Neural crest cell (in vitro differentiated cells): ENCODE measurements around the gene ZNF18. TPM values are rescaled to one million over a fixed set of nuclear protein-coding genes. Genes with fewer than 3 reads are reported as not detected.

Experiments used
- DNase-seq: peaks from one replicate; pipeline ENCODE4 v3.0.0; 2021; ENCODE audit warnings: low read depth, mixed read lengths, low spot score
- H3K27ac Mint-ChIP-seq: one replicate; pipeline ENCODE4 v1.8.0; 2021; ENCODE audit warnings: mild to moderate bottlenecking, mixed read lengths; ENCODE audit not compliant: unreplicated experiment
- H3K27me3 Mint-ChIP-seq: 2 replicates; pipeline ENCODE4 v1.8.0; 2021; ENCODE audit warnings: low read depth, mild to moderate bottlenecking, mixed read lengths
- H3K36me3 Mint-ChIP-seq: 2 replicates; pipeline ENCODE4 v1.8.0; 2021; ENCODE audit warnings: low read depth, mild to moderate bottlenecking, mixed read lengths
- H3K4me1 Mint-ChIP-seq: 2 replicates; pipeline ENCODE4 v1.8.0; 2021; ENCODE audit warnings: mixed read lengths
- H3K4me3 Mint-ChIP-seq: one replicate; pipeline ENCODE4 v1.8.0; 2021; ENCODE audit warnings: mild to moderate bottlenecking, mixed read lengths
- H3K9me3 Mint-ChIP-seq: 2 replicates; pipeline ENCODE4 v1.8.0; 2021; ENCODE audit warnings: mixed read lengths
- total RNA-seq: library from RNA; stranded (reverse); gene quantifications from 2 replicates; pipeline ENCODE4 v1.2.1, GENCODE V29; 2021
- TF ChIP-seq, protein P1 (sequence below): fragments of 200-600 bp; sonication (generic); conservative IDR thresholded peaks from 2 replicates; pipeline ENCODE4 v1.5.0; 2021; ENCODE audit warnings: antibody characterized with exemption, mild to moderate bottlenecking

The ZNF18 gene
- total RNA-seq, 1 donor from 2014 or later = 7.5 TPM

DNA sequence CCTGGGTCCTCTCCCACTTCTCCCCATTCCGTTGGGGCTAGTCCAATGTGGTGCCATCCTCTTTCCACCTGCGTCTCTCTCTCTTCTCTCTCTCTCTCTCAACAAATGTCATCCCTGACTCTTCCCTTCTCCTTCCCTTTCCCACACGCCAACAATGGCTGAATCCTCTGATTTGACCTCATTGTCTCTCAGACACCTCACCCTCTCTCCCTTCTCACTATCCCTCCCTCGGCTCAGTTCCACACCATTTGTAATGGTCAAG lies 628 bp upstream of the ZNF18 start:
- TF ChIP-seq, protein P1, sequence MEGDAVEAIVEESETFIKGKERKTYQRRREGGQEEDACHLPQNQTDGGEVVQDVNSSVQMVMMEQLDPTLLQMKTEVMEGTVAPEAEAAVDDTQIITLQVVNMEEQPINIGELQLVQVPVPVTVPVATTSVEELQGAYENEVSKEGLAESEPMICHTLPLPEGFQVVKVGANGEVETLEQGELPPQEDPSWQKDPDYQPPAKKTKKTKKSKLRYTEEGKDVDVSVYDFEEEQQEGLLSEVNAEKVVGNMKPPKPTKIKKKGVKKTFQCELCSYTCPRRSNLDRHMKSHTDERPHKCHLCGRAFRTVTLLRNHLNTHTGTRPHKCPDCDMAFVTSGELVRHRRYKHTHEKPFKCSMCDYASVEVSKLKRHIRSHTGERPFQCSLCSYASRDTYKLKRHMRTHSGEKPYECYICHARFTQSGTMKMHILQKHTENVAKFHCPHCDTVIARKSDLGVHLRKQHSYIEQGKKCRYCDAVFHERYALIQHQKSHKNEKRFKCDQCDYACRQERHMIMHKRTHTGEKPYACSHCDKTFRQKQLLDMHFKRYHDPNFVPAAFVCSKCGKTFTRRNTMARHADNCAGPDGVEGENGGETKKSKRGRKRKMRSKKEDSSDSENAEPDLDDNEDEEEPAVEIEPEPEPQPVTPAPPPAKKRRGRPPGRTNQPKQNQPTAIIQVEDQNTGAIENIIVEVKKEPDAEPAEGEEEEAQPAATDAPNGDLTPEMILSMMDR = no peak
- H3K27me3 Mint-ChIP-seq = no peaks in the 10 kb centered on the region
- no peak for DNase-seq
- H3K4me3 Mint-ChIP-seq = peak overlapping the region; percentile 90
- H3K36me3 Mint-ChIP-seq = peaks cover 2% of the 10 kb centered on the region
- peaks cover 5% of the 10 kb centered on the region for H3K4me1 Mint-ChIP-seq
- H3K9me3 Mint-ChIP-seq = no peaks in the 10 kb centered on the region
- peak overlapping the region; percentile 98 for H3K27ac Mint-ChIP-seq

GRCh38 chr17:11996722-11997146 lies 541 bp downstream of the ZNF18 start:
- Mint-ChIP-seq H3K4me3 (peak overlapping the region; percentile 94), H3K36me3 (peaks cover 6% of the 10 kb centered on the region), H3K27me3 (no peaks in the 10 kb centered on the region), H3K27ac (peak overlapping the region; percentile 85), H3K9me3 (no peaks in the 10 kb centered on the region), H3K4me1 (peaks cover 5% of the 10 kb centered on the region)
- TF ChIP-seq, protein P1 = peak; percentile 41
- no peak for DNase-seq

DNA sequence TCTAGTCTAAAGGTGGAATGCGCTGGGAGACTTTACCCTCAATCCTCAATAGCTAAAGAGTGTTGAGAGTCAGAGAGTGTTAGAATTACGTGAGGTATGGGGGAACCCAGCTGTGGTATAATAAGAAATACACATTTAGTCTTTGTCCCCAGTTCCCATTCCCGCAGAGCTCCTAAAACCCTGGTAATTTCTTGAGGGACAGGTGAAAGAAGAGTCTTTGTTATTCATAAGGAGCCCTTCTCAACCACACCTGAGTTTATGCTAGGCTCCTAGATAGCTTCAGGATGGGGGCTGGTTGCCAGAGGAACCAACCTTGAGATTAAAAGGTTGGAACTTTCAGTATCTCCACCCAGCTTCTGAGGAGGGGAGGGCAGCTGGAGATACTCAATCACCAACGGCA lies 5.8 kb downstream of the ZNF18 start:
- no peak overlapping the region for H3K4me3 Mint-ChIP-seq
- no peaks in the 10 kb centered on the region for H3K4me1 Mint-ChIP-seq
- peaks cover 26% of the 10 kb centered on the region for H3K36me3 Mint-ChIP-seq
- DNase-seq = no peak
- TF ChIP-seq, protein P1 = no peak
- H3K27ac Mint-ChIP-seq = no peak overlapping the region
- H3K9me3 Mint-ChIP-seq = no peaks in the 10 kb centered on the region
- H3K27me3 Mint-ChIP-seq = no peaks in the 10 kb centered on the region

DNA sequence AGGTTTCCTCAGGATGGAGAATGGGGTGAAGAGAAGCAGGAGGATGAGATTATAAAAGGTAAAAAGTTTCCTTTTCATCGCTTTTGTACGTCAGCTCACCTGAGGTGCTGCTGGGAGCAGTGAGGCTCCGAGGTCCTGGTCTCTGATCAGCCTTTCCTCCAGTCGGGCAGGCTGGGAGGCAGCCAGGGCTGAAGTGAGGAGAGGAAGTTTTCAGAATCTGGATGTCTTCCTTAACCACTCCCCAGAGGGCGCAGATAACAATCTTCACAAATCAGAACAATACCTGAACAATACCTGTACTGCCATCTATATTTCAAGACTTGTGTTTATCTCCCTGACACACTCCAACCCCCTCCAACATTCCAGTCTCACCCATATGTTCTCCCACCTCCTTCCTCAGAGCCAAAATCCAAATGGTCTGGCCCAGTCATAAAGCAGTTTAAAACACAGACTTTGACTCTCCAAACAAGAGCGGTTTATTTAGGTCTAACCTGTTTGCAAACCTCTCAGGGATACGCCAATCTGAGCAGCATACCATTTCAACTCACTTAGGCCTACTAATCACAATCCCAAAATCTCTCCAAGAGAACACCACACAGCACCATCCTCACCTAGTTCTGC lies 6.8 kb downstream of the ZNF18 start:
- H3K4me1 Mint-ChIP-seq = no peaks in the 10 kb centered on the region
- DNase-seq = no peak
- no peak overlapping the region for H3K4me3 Mint-ChIP-seq
- H3K36me3 Mint-ChIP-seq = peaks cover 26% of the 10 kb centered on the region
- H3K27me3 Mint-ChIP-seq = no peaks in the 10 kb centered on the region
- H3K9me3 Mint-ChIP-seq = no peaks in the 10 kb centered on the region
- H3K27ac Mint-ChIP-seq = no peak overlapping the region
- TF ChIP-seq, protein P1 = no peak

- no peak for DNase-seq
- H3K36me3 Mint-ChIP-seq = peaks cover 26% of the 10 kb centered on the region
Observed at GRCh38 chr17:11986942-11987329, 10.3 kb downstream of the ZNF18 start.

More at GRCh38 chr17:11986942-11987329, 10.3 kb downstream of the ZNF18 start:
- H3K9me3 Mint-ChIP-seq = no peaks in the 10 kb centered on the region
- H3K27ac Mint-ChIP-seq = no peak overlapping the region
- H3K4me3 Mint-ChIP-seq = no peak overlapping the region
- H3K27me3 Mint-ChIP-seq = no peaks in the 10 kb centered on the region
- no peaks in the 10 kb centered on the region for H3K4me1 Mint-ChIP-seq
- TF ChIP-seq, protein P1 = peak; percentile 77
